ENCODE results near the gene ANAPC4.

DNA sequence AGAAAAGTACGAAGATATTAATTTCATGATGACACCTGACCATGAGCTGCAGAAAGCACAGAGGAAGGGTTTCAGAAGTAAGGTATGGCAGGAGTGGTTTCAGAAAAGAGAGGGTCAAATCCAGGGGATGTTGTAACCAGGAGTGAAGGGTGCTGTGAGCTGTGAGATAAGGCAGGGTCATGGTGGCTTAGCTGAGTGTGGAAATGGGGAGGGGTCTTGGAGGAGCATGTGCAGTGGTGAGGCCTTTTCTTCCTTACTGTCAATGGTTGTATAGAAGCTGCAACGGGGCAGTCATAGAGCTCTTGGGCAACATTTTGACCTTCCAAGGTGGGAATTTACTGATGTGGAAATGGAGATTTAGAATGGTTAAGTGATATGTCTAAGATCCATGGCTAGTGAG lies 2.5 kb downstream of the ANAPC4 start:
- TF ChIP-seq TAF1 (IDR thresholded peaks at IDR 0.05; ENCODE audit: low read depth, low read length): no peak
- TF ChIP-seq BACH1 (IDR thresholded peaks at IDR 0.05; ENCODE audit: low read length): no peak
- TF ChIP-seq, protein P1, sequence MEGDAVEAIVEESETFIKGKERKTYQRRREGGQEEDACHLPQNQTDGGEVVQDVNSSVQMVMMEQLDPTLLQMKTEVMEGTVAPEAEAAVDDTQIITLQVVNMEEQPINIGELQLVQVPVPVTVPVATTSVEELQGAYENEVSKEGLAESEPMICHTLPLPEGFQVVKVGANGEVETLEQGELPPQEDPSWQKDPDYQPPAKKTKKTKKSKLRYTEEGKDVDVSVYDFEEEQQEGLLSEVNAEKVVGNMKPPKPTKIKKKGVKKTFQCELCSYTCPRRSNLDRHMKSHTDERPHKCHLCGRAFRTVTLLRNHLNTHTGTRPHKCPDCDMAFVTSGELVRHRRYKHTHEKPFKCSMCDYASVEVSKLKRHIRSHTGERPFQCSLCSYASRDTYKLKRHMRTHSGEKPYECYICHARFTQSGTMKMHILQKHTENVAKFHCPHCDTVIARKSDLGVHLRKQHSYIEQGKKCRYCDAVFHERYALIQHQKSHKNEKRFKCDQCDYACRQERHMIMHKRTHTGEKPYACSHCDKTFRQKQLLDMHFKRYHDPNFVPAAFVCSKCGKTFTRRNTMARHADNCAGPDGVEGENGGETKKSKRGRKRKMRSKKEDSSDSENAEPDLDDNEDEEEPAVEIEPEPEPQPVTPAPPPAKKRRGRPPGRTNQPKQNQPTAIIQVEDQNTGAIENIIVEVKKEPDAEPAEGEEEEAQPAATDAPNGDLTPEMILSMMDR (IDR thresholded peaks at IDR 0.05; ENCODE audit: control extremely low read depth in 1 of 3, insufficient read depth in 1 of 3, low read depth in 1 of 3, low read length in 3 of 3): no peak
- no peak for TF ChIP-seq JUND (IDR thresholded peaks at IDR 0.05; ENCODE audit: low read length)
- no peak for TF ChIP-seq SP1 (IDR thresholded peaks at IDR 0.05; ENCODE audit: low read depth, low read length)
- no peak for TF ChIP-seq POLR2A (IDR thresholded peaks at IDR 0.05; ENCODE audit: control extremely low read depth in 1 of 2, low read depth in 2 of 2, low read length in 2 of 2)
- TF ChIP-seq CREB1 (IDR thresholded peaks at IDR 0.05): no peak
- TF ChIP-seq CBX8 (IDR thresholded peaks at IDR 0.05; ENCODE audit: borderline replicate concordance, low read depth, low read length): no peak
- TF ChIP-seq TBP (IDR thresholded peaks at IDR 0.05; ENCODE audit: low read depth, low read length): no peak
- TF ChIP-seq RAD21 (IDR thresholded peaks at IDR 0.05 in 1 of 2, conservative IDR thresholded peaks at IDR 0.05 in 1 of 2; ENCODE audit: low read depth in 2 of 2, low read length in 2 of 2): no peak
- TF ChIP-seq, protein P2, sequence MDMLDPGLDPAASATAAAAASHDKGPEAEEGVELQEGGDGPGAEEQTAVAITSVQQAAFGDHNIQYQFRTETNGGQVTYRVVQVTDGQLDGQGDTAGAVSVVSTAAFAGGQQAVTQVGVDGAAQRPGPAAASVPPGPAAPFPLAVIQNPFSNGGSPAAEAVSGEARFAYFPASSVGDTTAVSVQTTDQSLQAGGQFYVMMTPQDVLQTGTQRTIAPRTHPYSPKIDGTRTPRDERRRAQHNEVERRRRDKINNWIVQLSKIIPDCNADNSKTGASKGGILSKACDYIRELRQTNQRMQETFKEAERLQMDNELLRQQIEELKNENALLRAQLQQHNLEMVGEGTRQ (IDR thresholded peaks at IDR 0.05; ENCODE audit: low read length): no peak
- TF ChIP-seq, protein P3, sequence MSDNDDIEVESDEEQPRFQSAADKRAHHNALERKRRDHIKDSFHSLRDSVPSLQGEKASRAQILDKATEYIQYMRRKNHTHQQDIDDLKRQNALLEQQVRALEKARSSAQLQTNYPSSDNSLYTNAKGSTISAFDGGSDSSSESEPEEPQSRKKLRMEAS (IDR thresholded peaks at IDR 0.05): no peak
- no peak for TF ChIP-seq SRF (IDR thresholded peaks at IDR 0.05; ENCODE audit: low read depth, low read length)
- no peak for TF ChIP-seq CEBPB (IDR thresholded peaks at IDR 0.05; ENCODE audit: low read depth, low read length)

All from H1 (cell line).